Adrenal gland (tissue), 5 donors: Measurements from ENCODE around the gene MCF2L.

Source experiments
- CTCF ChIP-seq, 6 experiments: fragments of 450-650 bp in 4 of 6; fragments of 200-600 bp in 2 of 6; sonication (generic) in 1 of 6; IDR thresholded peaks; 1 replicate in 5 of 6; 2 replicates in 1 of 6; pipeline versions ENCODE4 v1.5.1 to v1.8.0; 2016 to 2021; ENCODE audit warnings: antibody characterized with exemption in 6 of 6, mild to moderate bottlenecking in 2 of 6, moderate library complexity in 1 of 6
- POLR2A ChIP-seq, 2 donors: fragments of 450-650 bp; IDR thresholded peaks; one replicate each; pipeline ENCODE4 v1.6.1; 2017; ENCODE audit warnings: antibody characterized with exemption in 2 of 2, mild to moderate bottlenecking in 2 of 2, moderate library complexity in 1 of 2
- donor health status: DM: no; HTN: no; CAD: no.

DNA sequence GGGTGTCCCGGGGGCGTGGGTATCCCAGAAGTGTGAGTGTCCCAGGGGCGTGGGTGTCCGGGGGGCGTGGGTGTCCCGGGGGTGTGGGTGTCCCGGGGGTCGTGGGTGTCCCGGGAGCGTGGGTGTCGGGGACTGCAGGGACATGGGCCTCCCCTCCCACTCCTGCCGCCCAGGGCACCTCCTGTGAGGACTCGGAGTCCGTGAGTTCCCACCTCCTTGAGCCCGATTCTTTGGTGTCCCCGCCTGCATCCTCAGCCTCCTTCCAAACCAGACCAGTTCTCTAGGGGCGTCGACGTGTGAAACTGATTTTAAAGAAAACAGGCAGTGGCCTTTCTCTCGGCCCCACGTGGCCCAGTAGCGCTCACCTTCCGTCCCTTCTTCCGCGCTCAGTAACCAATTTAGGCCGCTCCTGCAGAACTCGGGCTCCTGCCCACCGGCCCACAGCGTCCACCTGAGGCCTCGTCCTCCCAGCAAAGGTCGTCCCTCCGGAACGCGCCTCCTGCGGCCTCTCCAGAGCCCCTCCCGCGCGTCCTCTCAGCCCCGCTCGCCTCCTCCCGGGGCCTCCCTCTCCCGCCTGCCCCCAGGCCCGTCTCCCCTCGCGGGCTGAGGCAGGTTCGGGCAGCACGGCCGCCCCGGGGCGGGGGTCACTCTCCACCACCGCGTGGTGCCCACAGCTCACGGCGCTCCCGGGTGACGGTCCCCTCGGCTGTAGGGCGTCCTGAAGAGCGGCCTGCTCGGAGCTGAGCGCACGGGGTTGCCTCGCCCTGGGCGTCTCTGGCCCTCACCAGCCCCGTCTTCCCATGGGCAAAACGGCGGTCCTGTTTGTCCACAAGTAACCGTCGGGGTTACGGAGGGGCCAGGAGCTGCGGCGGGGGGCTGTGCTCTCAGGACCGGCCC is 140.4 kb downstream of the MCF2L start:
- TF ChIP-seq CTCF (IDR thresholded peaks at IDR 0.05) (no peak), POLR2A (IDR thresholded peaks at IDR 0.05) (no peak)
